WI38 (cell line): ENCODE results near the gene GNG13.
"Not testable (repeated sequence)": the region's sequence is repeated elsewhere in the genome, so short reads cannot be mapped to it uniquely, and the experiment has no call there.

Experiments
- H3K4me3 ChIP-seq: 2 replicates; pipeline ENCODE4 v1.5.1; 2011; ENCODE audit warnings: low read depth, mild to moderate bottlenecking, control low read depth, low read length
- CTCF ChIP-seq: IDR thresholded peaks from 2 replicates; pipeline ENCODE4 v1.5.1; 2012; ENCODE audit warnings: low read depth, mild to moderate bottlenecking, control low read depth, low read length

GNG13 gene

GRCh38 chr16:824194-824593 is 23.7 kb upstream of the GNG13 start:
- no peak overlapping the region for H3K4me3 ChIP-seq
- no peak for TF ChIP-seq CTCF

GRCh38 chr16:822909-823297 is 22.4 kb upstream of the GNG13 start:
- H3K4me3 ChIP-seq: no peak overlapping the region
- TF ChIP-seq CTCF: no peak

- no peak for TF ChIP-seq CTCF
- H3K4me3 ChIP-seq: no peak overlapping the region
Measured at GRCh38 chr16:822174-822908, 21.8 kb upstream of the GNG13 start.

GRCh38 chr16:821751-822150 is 21.2 kb upstream of the GNG13 start:
- TF ChIP-seq CTCF: no peak
- H3K4me3 ChIP-seq: no peak overlapping the region

GRCh38 chr16:820748-821147 is 20.2 kb upstream of the GNG13 start:
- TF ChIP-seq CTCF: no peak
- no peak overlapping the region for H3K4me3 ChIP-seq

GRCh38 chr16:820044-820408 is 19.5 kb upstream of the GNG13 start:
- not testable (repeated sequence) for H3K4me3 ChIP-seq

GRCh38 chr16:819336-820043 is 19.0 kb upstream of the GNG13 start:
- no peak overlapping the region for H3K4me3 ChIP-seq
- TF ChIP-seq CTCF: no peak

- H3K4me3 ChIP-seq: no peak overlapping the region
- TF ChIP-seq CTCF: no peak
Measured at GRCh38 chr16:818592-818991, 18.1 kb upstream of the GNG13 start.
